HG03039 (cell line): ENCODE results near the gene ATXN8OS.
"Not testable (repeated sequence)": the region's sequence is repeated elsewhere in the genome, so short reads cannot be mapped to it uniquely, and the experiment has no call there.

ENCODE experiments used
- ATAC-seq: cut with Tn5 transposase; IDR thresholded peaks from one replicate; pipeline ENCODE4 v1.9.1; 2021; ENCODE audit warnings: mild to moderate bottlenecking, moderate library complexity; ENCODE audit not compliant: unreplicated experiment

ATXN8OS gene

GRCh38 chr13:70107498-70108281 lies at the start of gene ATXN8OS:
Gene ATXN8OS (plus strand): TSS chr13:70107826.
- ATAC-seq, result no peak

GRCh38 chr13:70080012-70080411 lies 27.6 kb upstream of the ATXN8OS start:
- ATAC-seq, result no peak

- ATAC-seq, result no peak
These were observed 20.4 kb upstream of the ATXN8OS start for GRCh38 chr13:70087247-70087646.

- ATAC-seq, result no peak
These were observed 18.7 kb upstream of the ATXN8OS start for GRCh38 chr13:70088926-70089325.

- no peak for ATAC-seq
These were observed 17.4 kb upstream of the ATXN8OS start for GRCh38 chr13:70090036-70090723.

GRCh38 chr13:70098669-70099068 lies 9.0 kb upstream of the ATXN8OS start:
- no peak for ATAC-seq

- no peak for ATAC-seq
These were observed 3.1 kb upstream of the ATXN8OS start for GRCh38 chr13:70104481-70104880.

- ATAC-seq, result no peak
These were observed 515 bp upstream of the ATXN8OS start for GRCh38 chr13:70107125-70107497.

GRCh38 chr13:70108356-70109105 lies 905 bp downstream of the ATXN8OS start, which contains the start of gene KLHL1:
Gene KLHL1 (minus strand): TSS chr13:70108452. CDS start chr13:70107699, 753 bp downstream.
- no peak for ATAC-seq

- no peak for ATAC-seq
These were observed 9.8 kb downstream of the ATXN8OS start for GRCh38 chr13:70117338-70117905.

- no peak for ATAC-seq
These were observed 18.1 kb downstream of the ATXN8OS start for GRCh38 chr13:70125693-70126092.

- no peak for ATAC-seq
These were observed 20.5 kb downstream of the ATXN8OS start for GRCh38 chr13:70128098-70128497.

- ATAC-seq, result not testable (repeated sequence)
These were observed 35.0 kb downstream of the ATXN8OS start for GRCh38 chr13:70142658-70143057.

GRCh38 chr13:70162141-70162540 lies 54.5 kb downstream of the ATXN8OS start:
- ATAC-seq, result no peak

GRCh38 chr13:70170689-70171088 lies 63.1 kb downstream of the ATXN8OS start:
- ATAC-seq, result no peak

- no peak for ATAC-seq
These were observed 63.5 kb downstream of the ATXN8OS start for GRCh38 chr13:70171151-70171550.

- no peak for ATAC-seq
These were observed 65.4 kb downstream of the ATXN8OS start for GRCh38 chr13:70172946-70173597.

GRCh38 chr13:70173598-70173959 lies 66.0 kb downstream of the ATXN8OS start:
- ATAC-seq, result no peak

GRCh38 chr13:70178346-70178745 lies 70.7 kb downstream of the ATXN8OS start:
- ATAC-seq, result no peak
